IPS DF 4.7 (cell line): ENCODE data around the gene AKAP8.
"Not testable (repeated sequence)": the region's sequence is repeated elsewhere in the genome, so short reads cannot be mapped to it uniquely, and the experiment has no call there.

Experiments used
- DNase-seq: peaks from one replicate; pipeline ENCODE4 v3.0.0-alpha.2; 2013; ENCODE audit warnings: low spot score; ENCODE audit errors: extremely low read depth

Gene AKAP8

DNA sequence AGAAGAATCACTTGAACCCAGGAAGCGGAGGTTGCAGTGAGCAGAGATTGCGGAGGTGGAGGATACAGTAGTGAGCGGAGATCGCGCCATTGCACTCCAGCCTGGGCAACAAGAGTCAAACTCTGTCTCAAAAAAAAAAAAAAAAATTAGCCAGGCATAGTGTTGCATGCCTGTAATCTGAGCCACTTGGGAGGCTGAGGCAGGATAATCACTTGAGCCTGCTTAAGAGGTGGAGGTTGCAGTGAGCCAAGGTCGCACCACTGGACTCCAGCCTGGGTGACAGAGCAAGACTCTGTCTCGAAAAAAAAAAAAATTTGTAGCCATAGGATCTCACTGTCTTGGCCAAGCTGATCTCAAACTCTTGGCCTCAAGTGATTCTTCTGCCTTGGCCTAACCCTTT lies 43.6 kb downstream of the AKAP8 start:
- not testable (repeated sequence) for DNase-seq

DNA sequence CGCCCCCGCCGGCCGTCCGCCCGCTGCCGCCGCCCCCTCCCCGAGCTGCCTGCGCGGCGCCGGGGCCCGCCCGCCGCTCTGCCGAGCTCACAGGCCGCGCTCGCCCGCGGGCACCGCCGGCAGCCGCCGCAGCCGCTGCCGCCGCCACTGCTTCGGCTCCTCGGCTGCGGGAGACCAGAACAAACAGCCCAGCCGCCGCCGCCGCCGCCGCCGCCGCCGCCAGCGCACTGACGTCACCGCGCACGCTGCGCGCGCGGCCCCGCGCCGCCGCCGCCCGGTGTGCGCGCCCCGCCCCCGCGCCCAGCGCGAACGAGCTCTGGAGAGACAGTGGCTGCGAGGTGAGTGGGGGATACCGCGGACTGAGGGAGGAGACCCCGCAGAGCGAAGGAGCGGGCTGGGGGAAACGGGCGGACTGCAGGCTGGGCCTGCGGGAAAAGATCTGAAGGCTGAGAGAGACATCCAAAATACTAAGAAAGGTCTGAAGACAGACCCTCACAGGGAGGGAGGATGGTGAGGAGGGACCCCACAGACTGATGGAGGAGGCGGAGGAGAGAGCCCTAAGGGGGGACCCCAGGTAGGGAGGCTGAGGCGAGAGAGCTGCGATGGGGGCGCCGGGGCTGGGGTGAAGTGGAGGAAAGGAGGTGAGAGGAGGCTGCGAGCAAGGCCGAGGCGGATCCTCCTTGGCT lies 47.1 kb downstream of the AKAP8 start, which contains the start of gene BRD4:
BRD4 (minus strand) TSS at position 229 of the 686 bp plus-strand sequence. CDS start 59,440 bp downstream, outside the sequence.
- DNase-seq, result no peak

DNA sequence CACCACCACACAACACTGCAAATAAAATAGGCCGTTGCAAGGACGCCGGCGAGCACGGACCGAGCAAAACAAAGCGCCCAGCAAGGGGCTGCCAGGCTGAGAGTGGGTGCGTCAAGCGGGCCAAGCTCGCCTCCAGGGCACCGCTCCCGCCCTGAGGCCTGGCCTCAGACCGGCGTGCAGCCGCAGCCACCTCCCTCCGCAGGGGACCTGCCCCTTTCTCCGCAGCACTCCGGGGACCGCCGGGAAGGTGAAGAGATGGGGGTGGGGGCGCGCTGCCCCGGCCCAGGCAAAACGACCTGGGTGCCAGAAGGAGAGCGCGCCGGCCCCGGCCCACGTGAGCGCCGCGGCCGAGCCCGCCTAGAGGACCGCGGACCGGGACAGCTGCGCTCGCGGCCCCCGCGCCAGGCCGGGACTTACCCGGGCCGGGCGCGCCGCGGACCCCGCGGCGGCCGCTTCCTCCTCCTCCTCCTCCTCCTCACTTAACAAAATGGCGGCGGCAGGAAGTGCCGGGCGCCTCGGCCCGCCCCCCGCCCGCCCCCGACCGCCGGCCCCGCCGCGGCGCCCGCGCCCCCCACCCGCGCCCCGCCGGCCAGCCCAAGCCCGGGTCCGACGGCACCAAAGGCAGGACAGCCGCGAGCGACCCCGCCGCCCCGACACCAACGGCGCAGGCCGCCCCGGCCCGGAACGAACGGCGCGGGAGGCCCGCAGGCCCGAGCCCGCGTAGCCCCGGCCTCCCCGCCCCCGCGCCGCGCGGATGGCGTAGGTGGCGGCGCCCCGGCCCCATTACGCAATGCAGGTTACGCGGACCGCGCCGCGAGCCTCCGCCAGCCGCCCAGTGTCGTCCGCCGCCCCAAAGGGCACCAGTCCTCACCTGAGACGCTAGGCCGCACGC lies 47.9 kb downstream of the AKAP8 start:
- no peak for DNase-seq

DNA sequence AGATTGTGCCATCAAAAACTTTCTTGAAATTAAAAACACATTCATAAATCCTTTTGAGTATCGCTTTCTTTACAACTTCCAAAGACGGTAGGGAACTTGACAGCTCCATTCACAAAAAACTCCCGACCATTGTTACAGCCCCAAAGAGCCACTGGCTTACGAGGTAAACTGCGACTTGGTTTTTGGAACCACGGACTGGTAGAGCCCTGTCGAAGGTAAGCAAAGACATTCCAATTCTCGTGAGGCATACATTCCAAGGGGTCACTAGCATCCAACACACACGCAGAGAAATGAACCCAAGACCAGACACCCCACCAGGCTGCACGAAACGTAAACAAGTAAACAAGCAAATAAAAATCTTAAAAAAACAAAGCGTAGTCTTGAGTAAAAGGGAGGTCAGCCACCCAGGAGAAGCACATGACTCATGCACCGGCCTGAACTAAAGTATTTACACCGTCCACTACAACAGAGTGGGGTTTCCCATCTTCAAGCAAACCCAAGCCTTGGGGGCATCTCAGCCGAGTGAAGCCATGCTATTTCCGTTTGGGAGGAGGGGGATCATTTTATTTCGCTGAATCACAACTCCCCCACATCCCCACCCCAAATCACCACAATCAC lies 48.7 kb downstream of the AKAP8 start:
- no peak for DNase-seq

DNA sequence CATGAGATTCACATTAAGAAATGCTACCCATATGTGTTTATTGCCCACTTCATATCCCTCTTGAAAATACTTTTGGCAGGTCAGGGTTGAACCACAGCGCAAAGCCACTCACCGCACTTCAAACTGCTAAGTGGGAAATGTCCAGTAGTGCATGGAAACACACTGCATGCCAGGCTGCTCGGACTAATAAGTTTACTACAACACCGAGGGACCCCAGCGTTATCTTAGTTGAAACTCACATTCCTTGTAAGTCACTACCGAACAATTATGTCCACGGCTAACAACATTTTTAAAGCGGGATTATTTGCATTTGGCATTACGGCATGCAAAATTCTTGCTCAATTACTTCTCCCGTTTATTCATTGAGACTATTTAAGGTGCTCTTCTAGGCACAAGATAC lies 51.3 kb downstream of the AKAP8 start:
- DNase-seq, result no peak

DNA sequence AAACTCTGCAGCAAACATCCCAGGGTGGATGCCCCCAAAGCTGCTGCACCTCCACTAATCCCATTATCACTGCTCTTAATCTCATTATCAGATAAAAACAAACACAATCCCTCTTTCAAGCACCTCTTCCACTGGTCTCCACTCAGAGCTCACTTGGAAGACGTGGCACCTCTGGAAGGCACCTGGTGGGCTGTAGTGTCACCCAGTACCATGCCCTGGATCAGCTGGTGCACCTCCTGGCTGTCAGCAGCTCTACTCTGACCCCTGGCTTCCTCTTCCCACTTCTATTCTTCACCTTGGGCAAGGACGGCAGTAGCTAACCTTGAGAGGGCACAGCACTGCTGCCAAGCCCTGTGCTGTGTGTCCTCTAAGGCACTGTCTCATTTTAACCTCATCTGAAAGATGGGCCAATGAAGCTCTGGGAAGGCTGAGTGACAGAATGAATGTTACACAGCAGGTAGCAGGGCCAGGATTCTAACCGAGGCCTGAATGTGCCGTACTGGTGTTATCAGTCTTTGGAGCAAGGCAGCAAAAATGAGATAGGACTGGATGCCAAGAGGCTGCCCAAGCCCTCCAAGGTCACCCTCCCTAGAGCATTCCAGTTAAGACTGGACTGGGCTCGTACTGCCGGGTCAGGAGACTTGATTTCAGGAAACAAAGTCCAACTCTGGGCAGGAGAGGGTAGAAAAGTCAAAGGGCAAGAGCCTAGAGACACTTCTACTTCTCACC lies 54.6 kb downstream of the AKAP8 start:
- no peak for DNase-seq

DNA sequence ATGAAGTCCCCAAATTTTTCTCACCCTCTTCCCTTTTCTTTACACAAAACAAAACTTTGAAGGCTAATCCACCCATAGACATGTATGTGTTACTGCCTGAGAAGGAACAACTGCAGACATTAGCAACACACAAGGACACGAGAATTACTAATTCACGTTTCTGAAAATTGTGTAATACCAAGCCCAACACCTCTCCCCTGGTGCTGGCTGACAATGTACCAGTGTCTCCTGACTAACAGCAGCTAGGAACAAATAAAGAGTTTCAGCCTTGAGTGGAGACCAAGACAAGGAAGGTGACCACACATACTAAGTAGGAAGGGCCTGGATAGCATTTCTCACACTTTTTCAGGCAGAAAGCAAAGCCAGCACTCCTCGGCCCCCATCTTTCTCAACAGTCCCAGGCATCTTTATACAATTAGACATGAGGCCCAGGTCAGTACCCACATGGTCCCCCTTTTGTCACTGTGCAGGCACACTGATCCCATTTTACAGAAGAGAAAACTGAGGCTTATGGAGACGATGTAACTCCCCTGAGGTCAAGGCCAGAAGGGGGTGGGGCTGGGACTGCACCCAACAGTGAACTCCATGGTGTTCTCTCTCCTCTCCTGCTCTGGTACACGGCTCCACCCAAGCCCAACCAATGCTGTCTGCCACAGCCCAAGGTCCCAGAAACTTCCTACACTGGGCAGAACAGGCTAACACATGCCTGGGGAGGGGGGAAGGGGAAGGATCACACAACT lies 55.9 kb downstream of the AKAP8 start:
- no peak for DNase-seq

DNA sequence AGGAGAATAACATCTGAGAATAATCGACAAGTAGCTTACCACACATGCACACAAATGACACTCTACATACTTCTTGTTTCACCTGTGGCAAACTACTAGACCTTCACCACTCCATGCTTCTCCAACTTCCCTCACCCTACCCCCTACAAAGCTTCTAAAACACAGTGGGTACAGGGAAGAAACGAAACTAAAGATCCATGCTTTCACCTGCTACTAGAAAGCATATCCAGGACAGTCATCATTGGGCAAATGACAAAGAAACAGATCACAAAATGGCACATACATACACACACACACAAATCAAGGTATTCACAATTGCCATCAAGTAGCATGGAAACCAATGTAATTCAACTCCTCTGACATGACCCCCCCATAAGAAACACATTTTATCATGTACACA lies 57.8 kb downstream of the AKAP8 start:
- DNase-seq, result no peak

DNA sequence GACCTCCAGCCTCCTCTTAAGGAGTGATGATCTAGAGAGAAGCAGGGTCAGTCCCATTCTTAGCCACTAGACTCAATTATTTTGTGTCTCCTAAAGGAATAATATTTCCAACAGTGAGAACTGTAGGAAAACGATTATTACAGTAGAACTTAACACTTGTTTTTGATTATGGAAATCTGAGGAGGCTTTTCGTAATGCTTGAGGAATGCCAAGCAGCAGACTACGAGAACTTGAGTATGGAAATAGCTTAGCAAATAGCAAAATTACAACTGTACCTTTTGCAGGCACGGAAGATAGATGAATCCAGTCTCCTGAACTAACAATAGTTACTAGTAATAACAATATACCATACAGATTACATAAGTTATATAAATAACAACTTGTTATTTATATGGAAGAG lies 59.5 kb downstream of the AKAP8 start:
- no peak for DNase-seq

DNA sequence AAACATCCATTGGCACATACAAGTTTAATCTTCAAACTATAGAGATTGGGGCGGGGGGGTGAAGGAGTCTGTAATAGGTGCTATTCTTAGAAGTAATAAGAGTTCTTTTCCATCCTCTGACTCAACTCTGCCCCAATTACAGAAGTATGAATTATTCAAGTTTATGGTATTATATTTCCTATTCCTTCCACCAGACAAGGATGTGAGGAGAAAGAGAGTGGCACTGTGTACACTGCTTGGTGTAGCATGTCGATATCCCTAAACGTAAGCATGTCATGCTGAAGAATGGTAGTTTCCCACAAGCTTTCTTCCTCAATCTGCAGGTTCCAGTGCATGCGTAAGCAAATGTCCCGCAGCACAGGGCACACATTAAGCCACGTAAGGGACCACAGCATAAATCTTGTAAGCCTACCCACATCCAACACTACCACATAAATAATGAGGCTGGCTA lies 61.3 kb downstream of the AKAP8 start:
- no peak for DNase-seq

DNA sequence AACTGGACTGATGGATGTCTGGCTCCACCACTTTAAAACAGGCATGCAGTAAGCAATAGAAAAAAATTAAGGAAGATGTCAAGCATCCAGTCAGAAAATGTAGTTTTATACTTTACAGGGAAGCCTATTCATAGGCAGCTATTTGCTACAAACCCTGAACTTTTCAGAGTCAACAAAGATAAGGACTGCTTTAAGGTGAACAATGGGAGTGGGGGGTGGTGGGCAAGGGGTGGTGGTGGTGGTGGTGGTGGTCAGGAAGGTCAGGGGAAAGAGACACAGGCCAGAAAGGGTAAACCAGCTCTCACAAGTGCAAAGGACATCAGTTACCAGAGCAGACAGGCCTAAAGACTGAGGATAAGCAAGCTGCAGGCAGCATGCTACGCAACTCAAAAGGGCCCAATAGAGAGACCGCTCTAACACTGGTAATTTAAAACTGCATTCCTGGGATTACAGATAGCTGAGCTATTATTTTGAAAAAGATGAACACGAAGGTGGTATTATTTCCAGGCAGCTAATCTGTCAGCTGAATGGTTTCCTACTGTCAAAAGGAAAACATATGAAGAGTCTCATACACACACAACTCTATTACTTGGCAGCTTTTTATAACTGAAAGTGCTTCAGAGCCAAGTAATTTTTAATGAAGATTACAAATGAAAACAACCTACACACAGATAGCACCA lies 62.1 kb downstream of the AKAP8 start:
- DNase-seq, result no peak

DNA sequence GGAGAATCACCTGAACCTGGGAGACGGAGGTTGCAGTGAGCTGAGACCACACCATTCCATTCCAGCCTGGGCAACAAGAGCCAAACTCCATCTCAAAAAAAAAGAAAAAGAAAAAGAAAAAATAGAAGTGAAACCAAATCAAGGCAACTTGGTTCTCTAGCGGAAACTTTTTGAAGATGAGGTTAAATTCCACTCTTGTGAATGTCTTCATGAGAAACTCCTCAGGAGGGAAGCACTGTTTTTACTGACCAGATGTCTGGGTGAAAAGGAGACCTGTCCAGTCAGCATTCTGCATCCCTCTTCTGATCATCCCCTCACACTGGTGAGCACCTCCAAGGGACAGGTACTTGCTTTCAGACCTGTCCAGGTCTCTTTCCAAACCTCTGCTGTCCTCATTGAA lies 63.1 kb downstream of the AKAP8 start:
- DNase-seq, result no peak

DNA sequence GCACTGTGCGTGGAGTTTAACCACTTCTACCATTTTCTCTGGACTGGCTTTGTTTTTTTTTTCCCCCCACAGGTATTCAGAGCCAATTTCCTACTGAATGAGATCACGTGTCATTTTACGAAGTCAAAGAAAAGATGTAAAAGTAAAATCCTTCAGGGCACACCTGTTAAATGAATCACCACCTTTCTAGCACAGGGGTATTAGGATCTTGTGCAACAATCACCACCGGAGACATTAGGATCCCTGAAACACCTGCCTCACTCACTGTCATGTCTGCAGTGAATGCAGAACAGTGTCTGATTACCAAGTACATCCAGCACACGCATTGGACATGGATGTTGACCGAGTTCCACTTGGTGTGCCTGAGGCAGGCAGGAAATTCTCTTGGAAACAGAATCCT lies 64.5 kb downstream of the AKAP8 start:
- DNase-seq, result no peak

DNA sequence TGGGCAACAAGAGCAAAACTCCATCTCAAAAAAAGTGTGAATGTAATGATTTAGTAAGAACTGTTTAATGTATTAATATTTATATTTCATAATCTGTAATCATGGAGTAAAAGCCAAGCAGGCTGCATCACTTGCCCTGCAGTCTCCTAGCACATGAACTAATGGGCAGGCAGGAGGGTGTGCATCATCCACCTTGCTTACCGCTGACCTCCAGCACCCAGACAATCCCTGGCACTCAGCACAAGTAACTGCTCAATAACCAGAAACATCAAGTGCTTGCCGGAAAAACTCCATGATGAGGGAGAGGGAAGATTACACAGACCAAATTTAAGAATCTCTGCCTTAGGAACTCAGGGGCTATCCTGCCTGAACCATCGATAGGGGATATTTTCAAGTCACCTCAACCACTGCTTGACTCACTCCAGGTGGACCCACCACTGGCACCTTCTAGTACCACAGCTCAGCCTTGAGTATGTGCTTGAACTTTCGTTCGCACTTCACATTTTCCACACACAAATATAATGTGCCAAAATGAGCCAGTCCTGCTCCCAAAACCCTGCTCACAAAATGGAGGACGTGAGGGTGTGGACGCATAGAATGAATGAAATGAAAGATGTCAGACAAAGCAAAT lies 65.8 kb downstream of the AKAP8 start:
- DNase-seq, result no peak

DNA sequence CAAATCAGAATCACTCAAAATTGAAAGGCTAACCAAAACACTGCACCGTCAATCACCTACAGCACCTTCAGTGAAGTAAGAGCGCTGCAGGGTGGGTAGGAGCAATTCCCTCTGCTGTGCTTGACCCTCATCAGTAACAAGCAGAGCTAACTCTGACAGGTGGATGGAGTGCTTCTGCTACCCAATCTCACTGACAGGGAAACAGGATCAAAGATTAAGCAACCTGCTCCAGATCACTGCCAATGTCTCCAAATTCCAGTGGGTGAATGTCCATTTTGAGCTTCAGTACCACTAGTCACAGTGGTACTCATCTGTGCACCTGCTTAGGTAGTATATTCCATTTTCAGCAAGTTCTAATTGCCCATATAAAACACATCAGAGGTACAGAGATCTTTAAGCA lies 72.4 kb downstream of the AKAP8 start:
- DNase-seq, result no peak

DNA sequence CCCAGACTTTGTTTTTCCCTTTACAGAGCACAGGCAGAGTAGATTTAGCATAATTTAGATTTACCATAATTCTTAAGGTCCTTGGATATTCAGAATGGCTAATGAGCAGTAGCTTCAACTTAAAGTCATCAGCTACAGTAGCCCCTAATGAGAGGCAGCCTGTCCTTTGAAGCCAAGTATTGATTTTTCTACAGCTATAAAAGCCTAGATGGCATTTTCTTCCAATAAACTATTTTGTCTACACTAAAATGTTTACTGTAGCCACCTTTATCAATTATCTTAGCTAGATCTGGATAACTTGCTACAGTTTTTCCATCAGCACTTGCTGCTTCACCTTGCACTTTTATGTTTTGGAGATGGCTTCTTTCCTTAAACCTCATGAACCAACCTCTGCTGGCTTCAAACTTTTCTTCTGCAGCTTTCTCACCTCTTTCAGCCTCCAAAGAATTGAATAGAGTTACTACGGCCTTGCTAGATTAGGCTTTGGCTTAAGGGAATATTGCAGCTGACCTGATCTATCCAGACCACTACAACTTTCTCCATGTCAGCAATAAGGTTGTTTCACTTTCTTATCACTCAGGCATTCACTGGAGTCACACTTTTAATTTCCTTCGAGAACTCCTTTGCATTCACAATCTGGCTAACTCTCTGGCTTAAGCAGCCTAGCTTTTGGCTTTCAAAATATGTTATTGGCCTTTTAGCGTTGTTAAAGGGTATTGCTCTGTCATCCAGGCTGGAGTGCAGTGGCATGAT lies 73.8 kb downstream of the AKAP8 start:
- no peak for DNase-seq

DNA sequence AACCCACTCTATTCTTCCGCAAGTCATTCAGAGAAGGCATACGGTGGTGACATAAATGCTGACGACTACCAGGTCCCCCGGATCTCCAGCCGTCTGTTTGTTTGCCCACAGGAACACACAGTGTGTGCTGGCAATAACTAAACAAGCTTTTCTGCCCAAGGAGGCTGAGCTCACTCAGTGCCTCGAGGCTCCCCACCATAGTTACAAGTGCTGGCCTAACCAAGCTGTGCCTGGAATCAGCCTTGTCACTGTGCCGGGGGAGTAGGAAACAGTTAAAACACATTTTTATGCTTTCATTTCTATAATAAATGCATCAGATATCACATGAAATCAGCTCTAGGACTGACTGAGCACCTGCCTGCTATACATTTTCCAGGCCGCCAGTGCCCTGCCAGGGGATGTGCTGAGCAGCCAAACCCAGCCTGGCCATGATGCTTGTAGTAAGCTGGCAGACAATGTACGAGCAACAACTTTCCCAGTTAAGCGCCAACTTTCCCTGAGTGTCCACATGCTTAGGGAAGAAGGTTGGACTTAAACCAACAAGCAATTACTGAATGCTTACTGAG lies 75.4 kb downstream of the AKAP8 start:
- no peak for DNase-seq
